ENCODE measurements around the gene RPL31. TPM values are rescaled to one million over a fixed set of nuclear protein-coding genes. Genes with fewer than 3 reads are reported as not detected.

The RPL31 gene
- total RNA-seq, 1 experiment from 2014 or later: 1,648 TPM

GRCh38 chr2:100964222-100964621 is 37.9 kb upstream of the RPL31 start:
- peaks cover 8% of the 10 kb centered on the region for H3K36me3 Mint-ChIP-seq (ENCODE audit: insufficient read depth, unreplicated experiment)
- H3K4me1 Mint-ChIP-seq (ENCODE audit: insufficient read depth, unreplicated experiment): no peaks in the 10 kb centered on the region
- no peak for DNase-seq (ENCODE audit: unreplicated experiment)
- H3K27ac Mint-ChIP-seq (ENCODE audit: low read depth, unreplicated experiment): no peak overlapping the region
- no peaks in the 10 kb centered on the region for H3K9me3 Mint-ChIP-seq (ENCODE audit: unreplicated experiment)
- ChIA-PET CTCF (interaction anchor here (1.2 kb wide), 1 partner anchor 9 kb away, joined by 5 read pairs; no protein-coding TSS in a partner anchor), POLR2A (no interaction called here)
- TF ChIP-seq CTCF (IDR thresholded peaks at IDR 0.05; ENCODE audit: unreplicated experiment): no peak
- intact Hi-C loops (cut with micrococcal nuclease): no loop called here
- no peak overlapping the region for H3K4me3 Mint-ChIP-seq (ENCODE audit: unreplicated experiment)
- H3K27me3 Mint-ChIP-seq (ENCODE audit: insufficient read depth, unreplicated experiment): no peaks in the 10 kb centered on the region
- no TSS peak for BruUV-seq (replicated peaks)

GRCh38 chr2:100964681-100965169 is 37.4 kb upstream of the RPL31 start:
- CTCF ChIA-PET: interaction anchor here (0.6 to 1.3 kb wide), 5 partner anchors 9 to 451 kb away, joined by 3 to 6 read pairs (median 5); no protein-coding TSS in a partner anchor
- POLR2A ChIA-PET: no interaction called here
- intact Hi-C loops (cut with micrococcal nuclease): no loop called here
- Mint-ChIP-seq H3K36me3 (ENCODE audit: insufficient read depth, unreplicated experiment) (peaks cover 8% of the 10 kb centered on the region), H3K4me3 (ENCODE audit: unreplicated experiment) (no peak overlapping the region), H3K4me1 (ENCODE audit: insufficient read depth, unreplicated experiment) (no peaks in the 10 kb centered on the region), H3K27ac (ENCODE audit: low read depth, unreplicated experiment) (no peak overlapping the region), H3K27me3 (ENCODE audit: insufficient read depth, unreplicated experiment) (no peaks in the 10 kb centered on the region), H3K9me3 (ENCODE audit: unreplicated experiment) (no peaks in the 10 kb centered on the region)
- no peak for TF ChIP-seq CTCF (IDR thresholded peaks at IDR 0.05; ENCODE audit: unreplicated experiment)
- no peak for DNase-seq (ENCODE audit: unreplicated experiment)
- BruUV-seq (replicated peaks): no TSS peak

- H3K4me1 Mint-ChIP-seq (ENCODE audit: insufficient read depth, unreplicated experiment): no peaks in the 10 kb centered on the region
- no peaks in the 10 kb centered on the region for H3K9me3 Mint-ChIP-seq (ENCODE audit: unreplicated experiment)
- H3K4me3 Mint-ChIP-seq (ENCODE audit: unreplicated experiment): no peak overlapping the region
- no peak overlapping the region for H3K27ac Mint-ChIP-seq (ENCODE audit: low read depth, unreplicated experiment)
- no peak for TF ChIP-seq CTCF (IDR thresholded peaks at IDR 0.05; ENCODE audit: unreplicated experiment)
- BruUV-seq (replicated peaks): no TSS peak
- H3K36me3 Mint-ChIP-seq (ENCODE audit: insufficient read depth, unreplicated experiment): peaks cover 8% of the 10 kb centered on the region
- ChIA-PET POLR2A (no interaction called here), CTCF (interaction anchor here (1.0 to 1.3 kb wide), 2 partner anchors 19 to 355 kb away, joined by 4 to 5 read pairs; no protein-coding TSS in a partner anchor)
- no peak for DNase-seq (ENCODE audit: unreplicated experiment)
- no peaks in the 10 kb centered on the region for H3K27me3 Mint-ChIP-seq (ENCODE audit: insufficient read depth, unreplicated experiment)
- intact Hi-C loops (cut with micrococcal nuclease): no loop called here
Observed at GRCh38 chr2:100965596-100965995, 36.5 kb upstream of the RPL31 start.

- no peaks in the 10 kb centered on the region for H3K9me3 Mint-ChIP-seq (ENCODE audit: unreplicated experiment)
- no peak overlapping the region for H3K4me3 Mint-ChIP-seq (ENCODE audit: unreplicated experiment)
- H3K36me3 Mint-ChIP-seq (ENCODE audit: insufficient read depth, unreplicated experiment): peaks cover 8% of the 10 kb centered on the region
- no peak overlapping the region for H3K27ac Mint-ChIP-seq (ENCODE audit: low read depth, unreplicated experiment)
- ChIA-PET POLR2A (interaction anchor here (0.6 kb wide), 1 partner anchor 1224 kb away, joined by 3 read pairs; no protein-coding TSS in a partner anchor), CTCF (interaction anchor here (0.6 to 1.5 kb wide), 5 partner anchors 8 to 1264 kb away, joined by 3 to 7 read pairs (median 3); no protein-coding TSS in a partner anchor)
- no peaks in the 10 kb centered on the region for H3K27me3 Mint-ChIP-seq (ENCODE audit: insufficient read depth, unreplicated experiment)
- H3K4me1 Mint-ChIP-seq (ENCODE audit: insufficient read depth, unreplicated experiment): no peaks in the 10 kb centered on the region
- intact Hi-C loops (cut with micrococcal nuclease): no loop called here
- no TSS peak for BruUV-seq (replicated peaks)
- TF ChIP-seq CTCF (IDR thresholded peaks at IDR 0.05; ENCODE audit: unreplicated experiment): no peak
- no peak for DNase-seq (ENCODE audit: unreplicated experiment)
Observed at GRCh38 chr2:100967716-100968115, 34.4 kb upstream of the RPL31 start.

Measured in MCF 10A (cell line).